ENCODE measurements around the gene ARHGAP10.
"Not testable (repeated sequence)": the region's sequence is repeated elsewhere in the genome, so short reads cannot be mapped to it uniquely, and the experiment has no call there.

The ARHGAP10 gene

DNA sequence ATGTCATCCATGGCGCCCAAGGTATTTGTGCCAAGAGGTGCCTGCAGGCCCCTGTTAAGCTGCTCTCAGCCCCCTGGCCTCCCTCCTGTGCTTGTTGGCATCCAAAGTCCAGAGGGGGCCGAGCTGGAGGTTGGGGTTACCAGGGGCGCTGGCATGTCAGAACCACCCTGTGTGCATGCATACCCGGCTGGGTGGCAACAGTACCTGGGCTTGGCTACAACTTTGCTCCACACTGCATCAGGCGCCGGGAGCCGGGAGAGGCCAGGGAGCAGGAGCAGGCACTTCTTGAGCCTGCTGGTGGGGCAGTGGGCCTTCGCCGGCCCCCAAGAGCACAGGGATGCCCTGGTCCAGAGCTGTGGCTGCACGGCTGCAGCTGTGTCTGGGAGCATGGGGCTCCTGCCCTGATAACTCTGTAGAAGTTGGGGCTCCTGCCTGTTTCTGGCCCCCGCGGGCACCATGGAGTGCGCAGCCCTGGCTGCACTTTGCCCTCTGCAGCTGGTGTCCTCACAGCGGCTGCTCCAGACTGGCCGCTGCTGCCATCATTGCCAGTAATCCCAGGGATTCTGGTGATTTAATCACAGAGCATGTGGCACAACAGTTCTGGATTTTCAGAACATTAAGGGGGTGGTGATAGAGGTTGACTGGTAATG lies 130.3 kb downstream of the ARHGAP10 start:
- no peak for DNase-seq

DNA sequence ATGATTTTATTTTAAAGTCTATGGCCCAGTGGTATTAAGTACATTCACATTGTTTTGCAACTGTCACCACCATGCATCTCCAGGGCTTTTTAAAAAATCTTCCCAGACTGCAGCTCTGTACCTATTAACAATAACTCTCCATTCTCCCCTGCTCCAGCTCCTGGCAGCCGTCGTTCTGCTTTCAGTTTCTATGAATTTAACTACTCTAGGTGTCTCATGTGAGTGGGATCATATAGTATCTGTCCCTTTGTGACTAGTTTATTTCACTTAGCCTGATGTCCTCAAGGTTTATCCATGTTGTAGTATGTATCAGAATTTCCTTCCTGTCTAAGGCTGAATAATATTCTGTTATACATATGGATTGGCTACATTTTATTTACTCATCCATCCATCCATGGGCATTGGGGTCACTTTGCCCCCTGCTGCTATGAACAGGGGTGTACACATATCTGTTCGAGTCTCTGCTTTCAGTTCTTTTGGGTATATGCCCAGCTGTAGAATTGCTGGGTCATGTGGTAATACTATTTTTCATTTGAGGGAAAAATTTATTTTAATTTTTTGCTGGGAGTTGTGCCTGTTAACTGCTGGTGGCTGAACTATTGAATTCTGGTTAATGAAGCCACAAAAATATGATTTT lies 131.3 kb downstream of the ARHGAP10 start:
- no peak for DNase-seq

DNA sequence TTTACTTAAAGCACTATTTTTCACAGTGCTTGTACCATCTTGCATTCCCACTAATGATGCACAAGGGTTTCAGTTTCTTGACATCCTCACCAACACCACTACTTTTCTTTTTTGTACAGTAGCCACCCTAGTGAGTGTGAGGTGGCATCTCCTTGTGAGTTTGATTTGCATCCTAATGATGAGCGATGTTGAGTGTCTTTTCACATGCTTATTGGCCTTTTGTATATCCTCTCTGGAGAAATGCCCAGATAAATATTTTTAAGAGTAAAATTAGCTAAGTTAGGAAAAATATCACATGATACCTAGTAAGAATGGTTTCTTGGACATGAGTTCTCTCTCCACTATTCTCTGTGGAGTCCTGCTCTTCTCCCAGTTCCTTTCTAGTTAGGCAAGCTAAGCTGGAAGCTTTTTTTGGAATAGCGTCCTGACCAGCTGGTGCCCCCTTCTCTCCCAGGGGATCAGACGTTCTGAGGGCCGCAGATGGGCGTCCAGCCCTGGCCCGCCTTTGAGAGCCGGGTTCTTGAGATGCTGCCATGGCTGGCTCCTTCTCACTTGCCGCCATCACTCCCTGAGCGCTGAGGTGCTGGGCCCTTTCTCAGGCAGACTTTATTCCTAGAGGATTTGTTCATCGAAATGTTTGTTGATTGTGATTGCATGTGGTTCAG lies 132.1 kb downstream of the ARHGAP10 start:
- peak; percentile 34 for DNase-seq

GRCh38 chr4:147864607-147865006 lies 132.7 kb downstream of the ARHGAP10 start:
- no peak for DNase-seq

GRCh38 chr4:147865926-147866325 lies 134.0 kb downstream of the ARHGAP10 start:
- DNase-seq = no peak

- DNase-seq = peak; percentile 95
Observed at GRCh38 chr4:147866532-147867271, 134.8 kb downstream of the ARHGAP10 start.

GRCh38 chr4:147874109-147874508 lies 142.2 kb downstream of the ARHGAP10 start:
- no peak for DNase-seq

DNA sequence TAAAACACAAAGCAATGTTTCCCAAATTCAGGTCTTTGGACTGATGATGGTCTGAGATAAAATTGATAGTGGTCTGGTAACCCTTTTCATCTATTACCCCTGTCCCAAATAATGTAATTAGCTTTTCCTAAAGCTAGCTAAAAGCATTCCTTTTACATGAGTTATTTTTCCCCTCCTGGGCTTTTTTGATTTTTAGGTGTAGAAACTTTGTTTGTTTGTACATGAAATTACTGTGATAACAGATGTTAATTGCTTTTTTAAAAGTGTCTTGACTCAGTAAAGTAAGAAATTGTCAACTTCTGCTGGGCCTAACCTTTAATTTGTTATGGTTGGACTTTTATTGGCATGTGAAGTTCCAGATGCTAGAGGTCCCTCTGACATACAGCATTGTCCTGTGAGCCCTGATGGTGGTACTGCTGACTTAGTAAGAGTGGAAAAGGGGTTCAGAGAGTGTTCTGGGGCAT lies 145.5 kb downstream of the ARHGAP10 start:
- no peak for DNase-seq

DNA sequence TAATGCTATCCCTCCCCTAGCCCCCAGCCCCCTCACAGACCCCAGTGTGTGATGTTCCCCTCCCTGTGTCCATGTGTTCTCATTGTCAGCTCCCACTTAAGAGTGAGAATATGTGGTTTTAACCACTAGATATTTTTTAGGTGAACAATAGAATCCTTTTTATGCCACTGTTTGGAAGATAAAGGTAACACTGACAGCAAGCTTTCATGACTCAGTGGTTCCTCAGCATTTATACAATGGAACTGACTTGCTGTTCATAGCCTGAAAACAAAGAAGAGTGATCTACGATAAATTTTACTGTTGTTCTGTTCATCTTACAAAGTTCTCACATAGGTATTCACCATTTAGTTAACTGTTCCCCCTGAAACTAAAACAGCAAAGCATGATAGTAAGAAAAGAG lies 147.8 kb downstream of the ARHGAP10 start:
- DNase-seq = no peak

- no peak for DNase-seq
Observed at GRCh38 chr4:147880511-147880910, 148.6 kb downstream of the ARHGAP10 start.

DNA sequence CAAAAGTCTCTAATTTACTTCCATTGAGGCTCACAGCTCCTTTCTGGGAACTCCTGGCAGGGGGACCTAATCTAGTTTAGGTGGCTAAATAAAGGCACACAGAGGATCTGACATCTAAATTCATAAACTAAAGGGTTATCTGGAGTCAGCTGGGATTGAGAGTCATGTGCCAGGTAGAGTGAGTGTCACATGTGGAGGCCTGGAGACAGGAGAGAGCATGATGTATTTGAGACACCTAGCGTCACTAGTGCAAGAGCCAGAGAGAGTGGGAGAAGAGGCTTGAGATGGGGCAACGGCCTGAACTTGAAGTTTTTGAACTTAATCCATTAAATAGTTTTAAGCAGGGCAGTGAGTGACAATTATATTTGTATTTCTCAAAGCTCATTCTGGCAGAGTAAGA lies 152.6 kb downstream of the ARHGAP10 start:
- DNase-seq = no peak

GRCh38 chr4:147885216-147885615 lies 153.3 kb downstream of the ARHGAP10 start:
- not testable (repeated sequence) for DNase-seq

DNA sequence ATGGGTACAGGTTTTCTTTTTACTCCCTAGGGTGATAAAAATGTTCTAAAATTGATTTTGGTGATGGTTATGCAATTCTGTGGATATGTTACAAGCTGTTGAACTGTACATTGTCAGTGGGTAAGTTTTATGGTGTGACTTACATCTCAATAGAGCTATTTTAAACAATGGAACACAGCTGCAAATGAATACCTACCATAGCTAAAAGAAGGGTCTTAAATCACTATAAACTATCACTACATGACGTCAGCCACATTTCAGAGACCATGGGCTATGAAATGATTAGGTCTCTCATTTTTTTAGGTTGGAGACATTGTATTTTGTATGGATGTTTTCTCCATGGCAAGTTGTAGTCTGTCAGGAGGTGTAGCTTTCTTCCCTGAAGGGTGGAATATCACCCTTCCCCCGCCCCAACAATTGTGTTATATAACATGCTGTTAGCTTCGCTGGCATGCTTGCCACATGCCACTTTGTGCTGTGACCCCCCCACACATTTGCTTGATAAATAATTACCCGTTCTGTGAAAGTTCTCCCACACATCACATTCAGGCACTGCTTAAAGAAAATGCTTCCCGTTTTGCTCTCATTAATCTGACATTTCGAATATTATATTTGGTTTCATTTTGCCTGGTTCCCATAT lies 159.7 kb downstream of the ARHGAP10 start:
- DNase-seq = no peak

GRCh38 chr4:147899512-147899911 lies 167.6 kb downstream of the ARHGAP10 start:
- no peak for DNase-seq

DNA sequence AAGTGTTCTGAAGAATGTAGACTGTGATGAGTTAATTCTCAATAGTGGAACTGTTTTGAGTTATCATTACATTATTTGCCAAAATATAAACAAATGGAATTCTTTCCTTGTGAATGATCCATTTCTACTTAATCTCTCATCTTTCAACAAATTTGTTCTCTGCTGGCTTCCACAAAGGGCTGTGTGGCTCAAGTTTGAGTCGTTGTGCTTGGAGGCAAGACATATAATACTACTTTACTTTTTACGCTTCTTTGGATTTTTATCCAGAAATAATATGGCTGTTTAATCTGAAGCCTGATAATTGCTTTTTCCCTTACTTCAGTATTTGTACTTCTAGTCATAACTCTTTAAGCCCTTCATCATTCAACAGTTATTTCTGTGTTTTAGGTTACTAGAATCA lies 169.5 kb downstream of the ARHGAP10 start:
- no peak for DNase-seq

GRCh38 chr4:147901916-147902315 lies 170.0 kb downstream of the ARHGAP10 start:
- DNase-seq = no peak

DNA sequence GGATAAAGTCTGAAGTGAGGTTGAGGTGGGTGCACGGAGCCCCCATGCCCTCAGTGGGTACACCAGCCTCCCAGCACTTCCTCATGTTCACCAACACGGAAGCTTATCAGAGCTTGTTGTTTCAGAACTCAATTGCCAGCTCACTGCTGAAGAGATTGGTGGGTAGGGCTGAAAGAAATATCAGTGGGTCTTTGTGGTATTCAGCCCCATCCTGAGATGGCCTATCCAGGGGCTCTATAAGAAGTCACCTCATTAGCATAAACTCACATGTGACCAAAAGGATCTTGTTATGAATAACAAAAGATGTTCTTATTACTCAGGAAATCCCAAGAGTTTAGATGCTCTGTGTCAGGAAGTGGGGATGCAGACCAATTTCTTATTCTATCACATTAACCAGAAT lies 177.3 kb downstream of the ARHGAP10 start:
- DNase-seq = no peak

DNA sequence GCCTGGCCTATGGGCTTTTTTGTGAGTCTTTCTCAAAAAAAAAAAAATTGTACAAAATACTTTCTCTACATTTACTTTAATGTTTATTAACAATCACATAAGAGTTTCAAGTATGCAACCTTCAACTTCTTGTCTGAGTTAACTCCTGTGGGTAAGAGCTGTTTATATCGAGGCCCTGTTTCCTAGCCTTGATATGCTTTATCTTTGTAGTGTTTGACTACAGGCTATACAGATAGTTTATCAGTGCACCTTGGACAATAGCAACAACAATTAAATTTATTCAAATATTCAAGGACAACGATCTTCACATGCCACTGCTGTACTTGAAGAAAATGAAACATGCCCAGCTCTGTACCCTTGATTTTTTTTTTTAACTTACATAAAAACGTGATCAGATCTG lies 178.4 kb downstream of the ARHGAP10 start:
- DNase-seq = no peak

DNA sequence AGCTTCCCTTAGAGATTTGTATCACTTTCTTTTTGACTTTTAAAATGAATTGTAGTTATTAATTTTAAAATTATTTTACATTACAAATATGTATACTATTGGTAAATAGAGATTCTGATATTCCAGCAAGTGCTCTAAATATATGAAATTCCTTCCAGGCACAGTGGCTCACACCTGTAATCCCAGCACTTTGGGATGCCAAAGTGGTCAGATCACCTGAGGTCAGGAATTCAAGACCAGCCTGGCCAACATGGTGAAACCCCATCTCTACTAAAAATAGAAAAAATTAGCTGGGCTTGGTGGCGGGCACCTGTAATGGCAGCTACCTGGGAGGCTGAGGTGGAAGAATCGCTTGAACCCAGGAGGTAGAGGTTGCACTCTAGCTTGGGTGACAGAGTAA lies 180.2 kb downstream of the ARHGAP10 start:
- not testable (repeated sequence) for DNase-seq

- no peak for DNase-seq
Observed at GRCh38 chr4:147913137-147913536, 181.2 kb downstream of the ARHGAP10 start.

DNA sequence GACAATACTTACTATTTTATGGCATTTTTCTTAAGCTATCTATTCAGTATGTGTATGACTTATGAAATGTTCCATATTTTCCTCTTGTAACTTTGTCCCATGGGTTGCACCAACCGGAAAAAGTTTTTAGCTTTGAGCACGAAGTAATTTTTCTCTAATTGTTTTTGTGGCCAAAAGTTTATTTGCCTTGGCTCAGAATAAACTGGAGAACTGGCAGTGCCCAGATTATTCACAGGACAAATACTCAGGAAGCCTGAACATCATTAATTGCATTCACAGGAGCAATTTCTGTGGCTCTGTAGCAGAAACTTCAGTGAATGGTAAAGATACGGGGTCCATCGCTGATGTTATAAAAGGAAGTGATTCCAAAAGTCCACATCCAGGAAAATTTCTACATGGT lies 184.5 kb downstream of the ARHGAP10 start:
- no peak for DNase-seq

GRCh38 chr4:147923381-147923780 lies 191.5 kb downstream of the ARHGAP10 start:
- DNase-seq = no peak

GRCh38 chr4:147923854-147924253 lies 192.0 kb downstream of the ARHGAP10 start:
- DNase-seq = no peak
